ENCODE results near the gene DPY19L3. TPM values are rescaled to one million over a fixed set of nuclear protein-coding genes. Genes with fewer than 3 reads are reported as not detected.

DPY19L3 gene
- total RNA-seq, 2 experiments from 2014 or later = 10.4 to 12.4 TPM

- no peak overlapping the region for H3K4me3 Mint-ChIP-seq
- H3K36me3 Mint-ChIP-seq (ENCODE audit: low read depth) = peaks cover 1% of the 10 kb centered on the region
- ATAC-seq = no peak
- H3K27me3 Mint-ChIP-seq = no peaks in the 10 kb centered on the region
- no peak for DNase-seq
- ChIA-PET CTCF (no interaction called here), POLR2A (no interaction called here)
- peaks cover 2% of the 10 kb centered on the region for H3K4me1 Mint-ChIP-seq (ENCODE audit: low read depth)
- H3K27ac Mint-ChIP-seq = no peak overlapping the region
- no peaks in the 10 kb centered on the region for H3K9me3 Mint-ChIP-seq
- intact Hi-C loops (cut with micrococcal nuclease) = no loop called here
- no peak for TF ChIP-seq CTCF (IDR thresholded peaks at IDR 0.05)
These were observed 17.1 kb upstream of the DPY19L3 start for GRCh38 chr19:32388393-32388855.

GRCh38 chr19:32392901-32393300 lies 12.7 kb upstream of the DPY19L3 start:
- intact Hi-C loops (cut with micrococcal nuclease) = no loop called here
- Mint-ChIP-seq H3K36me3 (ENCODE audit: low read depth) (peaks cover 15% of the 10 kb centered on the region), H3K27me3 (no peaks in the 10 kb centered on the region), H3K9me3 (no peaks in the 10 kb centered on the region), H3K27ac (no peak overlapping the region), H3K4me3 (no peak overlapping the region), H3K4me1 (ENCODE audit: low read depth) (peaks cover 18% of the 10 kb centered on the region)
- ChIA-PET CTCF (no interaction called here), POLR2A (no interaction called here)
- ATAC-seq (no peak), DNase-seq (no peak)
- TF ChIP-seq CTCF (IDR thresholded peaks at IDR 0.05) = no peak

- POLR2A ChIA-PET = interaction anchor here (1.2 kb wide), 1 partner anchor 49 kb away, joined by 4 read pairs; no protein-coding TSS in a partner anchor
- H3K27ac Mint-ChIP-seq = peak overlapping the region; percentile 82
These were observed 9.4 kb upstream of the DPY19L3 start for GRCh38 chr19:32396046-32396652.

DNA sequence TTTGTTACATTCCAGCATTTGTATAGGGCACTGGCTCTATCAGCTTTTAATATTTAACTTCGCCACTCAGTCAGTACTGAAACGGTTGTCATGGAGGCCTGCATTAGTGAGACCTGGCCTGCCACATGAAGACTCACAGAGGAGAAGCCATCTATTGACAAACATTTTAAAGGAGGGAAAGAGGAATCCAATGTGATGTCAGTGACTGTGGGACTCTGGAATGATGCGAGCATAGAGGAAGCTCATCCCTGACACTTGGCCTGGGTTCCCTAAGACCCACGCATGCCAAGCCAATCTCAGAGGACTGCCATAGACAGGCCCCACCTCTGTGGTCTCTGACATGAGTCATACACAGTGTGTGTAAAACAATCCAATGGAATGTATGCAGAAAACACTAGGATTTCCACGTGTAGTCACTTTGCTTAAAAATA lies 7.9 kb upstream of the DPY19L3 start:
- Mint-ChIP-seq H3K27me3 (no peaks in the 10 kb centered on the region), H3K27ac (no peak overlapping the region), H3K4me3 (no peak overlapping the region), H3K4me1 (ENCODE audit: low read depth) (peaks cover 18% of the 10 kb centered on the region), H3K36me3 (ENCODE audit: low read depth) (peaks cover 15% of the 10 kb centered on the region), H3K9me3 (no peaks in the 10 kb centered on the region)
- no peak for TF ChIP-seq CTCF (IDR thresholded peaks at IDR 0.05)
- intact Hi-C loops (cut with micrococcal nuclease) = no loop called here
- ATAC-seq (no peak), DNase-seq (no peak)
- ChIA-PET CTCF (no interaction called here), POLR2A (interaction anchor here (0.8 kb wide), 2 partner anchors 8 to 9 kb away, joined by 3 read pairs; partner anchors contain the start of gene DPY19L3)

More at GRCh38 chr19:32396046-32396652, 9.4 kb upstream of the DPY19L3 start:
- H3K4me1 Mint-ChIP-seq (ENCODE audit: low read depth) = peaks cover 18% of the 10 kb centered on the region
- ATAC-seq = peak; percentile 91
- intact Hi-C loops (cut with micrococcal nuclease) = no loop called here
- no peak for TF ChIP-seq CTCF (IDR thresholded peaks at IDR 0.05)
- no peaks in the 10 kb centered on the region for H3K9me3 Mint-ChIP-seq
- H3K36me3 Mint-ChIP-seq (ENCODE audit: low read depth) = peaks cover 15% of the 10 kb centered on the region
- peak overlapping the region; percentile 5 for H3K4me3 Mint-ChIP-seq
- peak; percentile 59 for DNase-seq
- H3K27me3 Mint-ChIP-seq = no peaks in the 10 kb centered on the region
- CTCF ChIA-PET = no interaction called here

DNA sequence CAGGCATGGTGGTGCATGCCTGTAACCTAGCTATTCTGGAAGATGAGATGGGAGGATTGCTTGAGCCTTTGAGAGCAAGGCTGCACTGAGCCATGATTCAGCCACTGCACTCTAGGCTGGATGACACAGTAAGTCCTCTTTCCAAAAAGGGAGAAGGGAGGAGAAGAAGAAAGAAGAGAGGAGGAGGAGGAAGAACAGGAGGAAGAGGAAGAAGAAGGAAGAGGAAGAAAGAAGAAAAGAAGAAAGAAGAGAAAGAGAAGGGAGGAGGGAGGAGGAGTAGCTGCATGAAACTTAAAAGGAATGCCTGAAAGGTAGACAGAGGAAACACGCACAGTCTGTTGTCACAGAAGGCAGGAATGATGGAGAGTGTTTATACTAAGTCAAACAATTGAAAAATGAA lies 3.6 kb upstream of the DPY19L3 start:
- no peak for ATAC-seq
- TF ChIP-seq CTCF (IDR thresholded peaks at IDR 0.05) = no peak
- DNase-seq = no peak
- H3K36me3 Mint-ChIP-seq (ENCODE audit: low read depth) = no peaks in the 10 kb centered on the region
- ChIA-PET CTCF (no interaction called here), POLR2A (no interaction called here)
- intact Hi-C loops (cut with micrococcal nuclease) = no loop called here
- peaks cover 20% of the 10 kb centered on the region for H3K4me1 Mint-ChIP-seq (ENCODE audit: low read depth)
- H3K9me3 Mint-ChIP-seq = no peaks in the 10 kb centered on the region
- no peaks in the 10 kb centered on the region for H3K27me3 Mint-ChIP-seq
- no peak overlapping the region for H3K27ac Mint-ChIP-seq
- no peak overlapping the region for H3K4me3 Mint-ChIP-seq
